Glutamatergic neuron (in vitro differentiated cells): ENCODE results near the gene EBI3. TPM values are rescaled to one million over a fixed set of nuclear protein-coding genes. Genes with fewer than 3 reads are reported as not detected.
"Not testable (repeated sequence)": the region's sequence is repeated elsewhere in the genome, so short reads cannot be mapped to it uniquely, and the experiment has no call there.

Source experiments
- DNase-seq: peaks from one replicate; pipeline ENCODE4 v3.0.0; 2022
- H3K27ac Mint-ChIP-seq: one replicate; pipeline ENCODE4 v1.8.0; 2020; ENCODE audit warnings: mild to moderate bottlenecking, mixed read lengths, inconsistent platforms; ENCODE audit not compliant: unreplicated experiment
- H3K27me3 Mint-ChIP-seq: one replicate; pipeline ENCODE4 v1.8.0; 2020; ENCODE audit warnings: mild to moderate bottlenecking, moderate library complexity, mixed read lengths, inconsistent platforms; ENCODE audit not compliant: unreplicated experiment
- H3K36me3 Mint-ChIP-seq: one replicate; pipeline ENCODE4 v1.8.0; 2020; ENCODE audit warnings: mild to moderate bottlenecking, mixed read lengths, inconsistent platforms; ENCODE audit not compliant: unreplicated experiment
- H3K4me1 Mint-ChIP-seq: one replicate; pipeline ENCODE4 v1.8.0; 2020; ENCODE audit warnings: mild to moderate bottlenecking, low read depth, mixed read lengths, inconsistent platforms; ENCODE audit not compliant: unreplicated experiment
- H3K4me3 Mint-ChIP-seq: one replicate; pipeline ENCODE4 v1.8.0; 2020; ENCODE audit warnings: mild to moderate bottlenecking, mixed read lengths, inconsistent platforms; ENCODE audit not compliant: unreplicated experiment
- H3K9me3 Mint-ChIP-seq: one replicate; pipeline ENCODE4 v1.8.0; 2020; ENCODE audit warnings: mild to moderate bottlenecking, moderate library complexity, mixed read lengths, inconsistent platforms; ENCODE audit not compliant: unreplicated experiment
- CTCF ChIP-seq: fragments of 200-600 bp; sonication (generic); IDR thresholded peaks from one replicate; pipeline ENCODE4 v1.5.0; 2021; ENCODE audit not compliant: partially characterized antibody, unreplicated experiment
- total RNA-seq: library from RNA; stranded (reverse); fragmentation: NEBNext Ultra II Directional; extraction: Animal tissue kit (Norgen Biotek cat#: 25700); gene quantifications from one replicate; pipeline ENCODE4 v1.2.1, GENCODE V29; 2021; ENCODE audit not compliant: unreplicated experiment

The EBI3 gene
- total RNA-seq, 1 donor from 2014 or later, result not detected

DNA sequence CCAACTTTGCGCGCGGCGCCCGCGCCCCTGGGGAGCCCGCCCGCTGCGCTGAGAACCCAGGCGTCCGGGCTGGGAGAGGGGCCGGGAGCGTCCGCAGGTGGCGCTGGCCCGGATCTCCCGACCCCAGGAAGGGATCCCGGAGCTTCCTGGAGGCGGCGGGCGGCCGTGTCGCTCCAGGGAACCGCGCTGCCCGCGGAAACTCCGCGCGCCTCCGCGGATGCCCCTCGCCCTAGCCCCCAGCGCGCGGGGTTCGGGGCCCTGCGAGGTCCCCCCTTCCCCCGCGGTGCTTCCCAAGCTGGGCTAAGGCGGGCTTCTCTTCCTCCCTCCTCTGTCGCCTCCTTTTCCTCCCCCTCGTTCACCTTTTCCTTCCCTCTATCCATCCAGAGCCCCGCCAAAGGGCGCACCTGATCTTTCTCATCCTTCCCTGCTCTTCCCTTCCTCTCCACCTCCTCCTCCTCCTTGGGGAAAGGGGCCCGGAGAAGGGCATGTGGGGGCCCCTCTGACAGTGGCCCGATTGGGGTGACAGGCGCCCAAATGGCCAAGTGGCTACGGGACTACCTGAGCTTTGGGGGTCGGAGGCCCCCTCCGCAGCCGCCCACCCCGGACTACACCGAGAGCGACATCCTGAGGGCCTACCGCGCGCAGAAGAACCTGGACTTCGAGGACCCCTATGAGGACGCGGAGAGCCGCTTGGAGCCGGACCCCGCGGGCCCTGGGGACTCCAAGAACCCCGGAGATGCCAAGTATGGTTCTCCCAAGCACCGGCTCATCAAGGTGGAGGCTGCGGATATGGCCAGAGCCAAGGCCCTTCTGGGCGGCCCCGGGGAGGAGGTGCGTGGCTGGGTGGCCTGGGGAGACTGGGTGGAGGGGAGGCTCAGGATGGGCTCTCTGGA is 50.5 kb downstream of the EBI3 start:
- no peak for TF ChIP-seq CTCF
- Mint-ChIP-seq H3K9me3 (peaks cover 7% of the 10 kb centered on the region), H3K4me3 (peak overlapping the region; percentile 93), H3K4me1 (peaks cover 3% of the 10 kb centered on the region), H3K27me3 (peaks cover 12% of the 10 kb centered on the region), H3K27ac (peak overlapping the region; percentile 88), H3K36me3 (no peaks in the 10 kb centered on the region)
- peak; percentile 40 for DNase-seq

GRCh38 chr19:4284176-4284958 is 55.0 kb downstream of the EBI3 start:
- Mint-ChIP-seq H3K4me3 (no peak overlapping the region), H3K27me3 (peaks cover 4% of the 10 kb centered on the region), H3K9me3 (peaks cover 6% of the 10 kb centered on the region), H3K4me1 (no peaks in the 10 kb centered on the region), H3K27ac (no peak overlapping the region), H3K36me3 (no peaks in the 10 kb centered on the region)
- DNase-seq, result peak; percentile 67
- no peak for TF ChIP-seq CTCF

GRCh38 chr19:4284974-4285373 is 55.7 kb downstream of the EBI3 start:
- Mint-ChIP-seq H3K27me3 (peaks cover 4% of the 10 kb centered on the region), H3K9me3 (peaks cover 3% of the 10 kb centered on the region), H3K4me1 (no peaks in the 10 kb centered on the region), H3K4me3 (no peak overlapping the region), H3K27ac (no peak overlapping the region), H3K36me3 (no peaks in the 10 kb centered on the region)
- DNase-seq, result no peak
- TF ChIP-seq CTCF, result no peak

DNA sequence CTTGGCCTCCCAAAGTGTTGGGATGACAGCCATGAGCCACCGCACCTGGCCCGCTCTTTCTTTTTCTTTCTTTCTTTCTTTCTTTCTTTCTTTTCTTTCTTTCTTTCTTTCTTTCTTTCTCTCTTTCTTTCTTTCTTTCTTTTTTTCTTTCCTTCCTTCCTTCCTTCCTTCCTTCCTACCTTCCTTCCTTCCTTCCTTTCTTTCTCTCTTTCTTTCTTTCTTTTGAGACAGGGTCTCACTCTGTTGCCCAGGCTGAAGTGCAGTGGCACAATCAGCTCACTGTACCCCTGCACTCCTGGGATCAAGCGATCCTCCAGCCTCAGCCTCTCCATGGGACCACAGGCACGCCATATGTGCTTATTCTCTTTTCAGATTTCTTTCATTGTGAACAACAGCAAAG is 56.8 kb downstream of the EBI3 start:
- H3K27me3 Mint-ChIP-seq, H3K36me3 Mint-ChIP-seq, DNase-seq, H3K4me1 Mint-ChIP-seq, H3K9me3 Mint-ChIP-seq, H3K27ac Mint-ChIP-seq, H3K4me3 Mint-ChIP-seq: not testable (repeated sequence)

Other genes starting within 250 kb of the EBI3 start
- gene EEF2, start 244.1 kb upstream of the EBI3 start, total RNA-seq, result 2,255 TPM
- 95.8 TPM for gene PIAS4, start 221.8 kb upstream of the EBI3 start, total RNA-seq
- gene ZBTB7A, start 162.6 kb upstream of the EBI3 start, total RNA-seq, result 21.8 TPM
- 148 TPM for gene MAP2K2, start 105.4 kb upstream of the EBI3 start, total RNA-seq
- gene CREB3L3, start 75.9 kb upstream of the EBI3 start, total RNA-seq, result not detected
- 48.3 TPM for gene SIRT6, start 47.0 kb upstream of the EBI3 start, total RNA-seq
- gene ANKRD24, start 46.8 kb upstream of the EBI3 start, total RNA-seq, result 6.1 TPM
- gene YJU2, start 17.6 kb downstream of the EBI3 start, total RNA-seq, result 18.7 TPM
- 254 TPM for gene SHD, start 49.7 kb downstream of the EBI3 start, total RNA-seq
- not detected for gene TMIGD2, start 72.9 kb downstream of the EBI3 start, total RNA-seq
- gene FSD1, start 75.1 kb downstream of the EBI3 start, total RNA-seq, result 156 TPM
- 18.1 TPM for gene STAP2, start 109.3 kb downstream of the EBI3 start, total RNA-seq
- 56.7 TPM for gene MPND, start 114.0 kb downstream of the EBI3 start, total RNA-seq
- gene SH3GL1, start 171.0 kb downstream of the EBI3 start, total RNA-seq, result 56.3 TPM
- 20.5 TPM for gene CHAF1A, start 173.1 kb downstream of the EBI3 start, total RNA-seq
- 47.9 TPM for gene UBXN6, start 228.3 kb downstream of the EBI3 start, total RNA-seq
- 118 TPM for gene HDGFL2, start 242.8 kb downstream of the EBI3 start, total RNA-seq